Fibroblast of skin of back (primary cell): Measurements from ENCODE around the gene NAGPA.
"Not testable (repeated sequence)": the region's sequence is repeated elsewhere in the genome, so short reads cannot be mapped to it uniquely, and the experiment has no call there.

ENCODE experiments used
- DNase-seq: peaks from one replicate; pipeline ENCODE4 v3.0.0-alpha.2; 2013

Gene NAGPA

DNA sequence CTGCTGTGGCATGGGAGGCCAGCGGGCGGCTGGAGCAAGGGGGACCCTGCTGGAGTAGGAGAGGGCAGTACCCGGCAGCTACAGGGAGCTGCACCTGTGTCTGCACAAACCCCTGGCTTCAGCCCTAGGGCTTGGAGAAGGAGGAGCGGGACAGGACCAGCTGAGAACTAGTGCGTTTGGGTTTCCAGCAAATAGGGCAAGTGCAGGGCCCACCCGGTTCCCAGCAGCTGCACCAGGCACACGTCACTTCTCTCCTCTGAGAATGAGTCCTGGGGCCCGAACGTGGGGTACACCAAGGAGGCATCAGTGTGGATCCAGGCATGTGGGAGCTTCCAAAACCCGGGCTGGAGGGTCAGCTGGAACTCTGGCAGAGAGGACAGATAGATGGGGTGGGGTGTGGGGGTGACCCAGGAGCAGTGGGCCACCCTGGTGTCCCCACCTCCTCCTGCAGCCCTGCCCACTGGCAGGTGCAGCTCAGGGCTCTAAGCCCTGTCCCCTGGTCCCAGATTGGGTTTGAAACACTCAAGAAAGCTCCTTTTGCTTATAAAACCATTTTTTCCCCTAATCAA is 26.4 kb upstream of the NAGPA start:
- DNase-seq = no peak

DNA sequence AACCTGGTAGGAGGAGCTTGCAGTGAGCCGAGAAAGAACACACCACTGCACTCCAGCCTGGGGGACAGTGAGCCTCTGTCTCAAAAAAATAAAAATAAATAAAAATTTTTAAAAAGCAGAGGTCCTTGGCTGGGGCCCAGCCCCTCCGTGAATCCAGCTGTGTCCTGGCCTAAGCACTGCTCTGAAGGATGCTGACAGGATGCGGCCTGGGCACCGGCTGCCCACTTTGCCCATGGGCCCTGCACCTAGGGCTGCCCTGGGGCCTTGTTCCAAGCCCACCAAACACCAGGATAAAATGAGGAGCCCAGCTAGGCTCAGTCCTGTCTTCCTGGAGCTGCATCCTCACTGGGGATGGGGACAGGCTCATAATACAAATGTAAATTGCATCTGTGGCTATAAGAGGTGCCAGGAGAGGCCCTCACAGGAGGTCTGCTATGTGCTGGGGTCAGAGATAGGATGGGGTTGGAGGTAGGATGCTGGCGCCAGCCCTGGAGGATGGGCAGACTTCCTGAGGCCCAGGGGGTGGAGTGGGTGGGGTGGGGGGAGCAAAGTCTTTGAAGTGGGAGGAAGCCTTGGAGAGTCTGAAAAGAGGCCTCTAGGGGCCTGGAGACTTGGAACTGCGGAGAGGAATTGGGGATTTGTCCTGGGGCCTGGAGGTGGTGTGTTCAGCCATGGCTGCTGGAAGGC is 25.8 kb upstream of the NAGPA start:
- DNase-seq = no peak

GRCh38 chr16:5058476-5058875 is 24.7 kb upstream of the NAGPA start:
- peak; percentile 47 for DNase-seq

GRCh38 chr16:5056352-5056751 is 22.6 kb upstream of the NAGPA start:
- peak; percentile 23 for DNase-seq

DNA sequence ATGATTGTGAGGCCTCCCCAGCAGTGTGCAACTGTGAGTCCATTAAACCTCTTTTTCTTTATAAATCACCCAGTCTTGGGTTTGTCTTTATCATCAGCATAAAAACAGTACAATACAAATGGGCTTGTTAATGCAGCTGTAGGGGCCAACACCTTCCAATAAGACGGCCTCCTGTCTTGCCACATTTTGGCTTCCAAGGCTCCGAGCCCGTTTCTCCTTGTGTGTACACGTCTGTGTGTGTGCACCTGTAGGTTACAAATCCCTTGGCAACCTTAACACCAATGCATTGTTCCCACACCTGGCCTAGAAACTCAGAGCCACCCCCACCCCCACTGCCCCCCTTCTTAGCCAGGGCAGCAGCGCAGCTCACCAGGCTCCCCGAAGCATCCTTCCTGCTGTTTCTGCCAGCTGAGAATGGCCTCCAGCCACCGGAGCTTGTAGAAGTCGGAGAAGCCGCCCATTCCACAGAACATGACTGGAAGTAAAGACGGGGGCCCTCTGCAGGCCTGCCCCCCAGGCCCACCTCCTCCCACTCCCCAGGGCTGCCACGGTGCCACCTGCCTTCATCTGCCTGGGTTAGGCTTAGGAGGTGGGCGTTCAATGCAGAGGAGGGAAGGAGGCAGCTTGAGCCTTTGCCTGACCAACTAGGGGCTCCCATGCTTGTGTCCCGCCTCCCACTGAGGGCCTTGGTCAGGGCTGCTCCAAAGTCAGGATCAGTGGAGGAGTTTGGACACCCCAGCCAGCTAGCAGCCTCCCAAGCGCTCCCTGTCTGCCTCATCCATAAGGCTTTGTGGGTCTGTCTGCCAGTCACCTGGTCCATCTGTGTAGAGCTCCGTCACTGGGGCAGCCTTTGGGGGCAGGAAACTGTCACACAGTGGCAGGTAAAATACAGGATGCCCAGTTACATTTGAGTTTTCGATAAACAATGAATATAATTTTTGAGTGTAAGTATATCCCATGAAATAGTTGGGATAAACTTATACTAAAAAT is 21.4 kb upstream of the NAGPA start:
- no peak for DNase-seq

DNA sequence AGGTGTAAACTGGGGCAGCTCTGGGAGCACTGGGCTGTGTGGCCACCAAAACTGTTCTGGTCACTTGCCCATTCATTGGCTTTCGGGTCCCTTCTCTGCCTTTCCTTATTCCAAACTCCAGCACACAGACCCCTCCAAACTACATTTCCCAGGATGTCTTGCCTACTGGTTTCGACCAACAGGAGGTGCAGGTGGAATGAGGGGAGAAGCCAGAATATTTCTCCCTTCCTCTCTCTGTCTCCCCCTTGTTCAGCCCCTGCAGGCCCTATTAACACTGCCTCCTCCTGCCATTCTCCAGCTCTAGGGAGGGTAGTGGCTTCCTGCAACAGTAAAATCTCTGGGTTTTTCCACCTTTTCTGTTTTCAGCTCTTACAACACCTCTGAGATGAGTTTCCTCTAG is 13.2 kb upstream of the NAGPA start:
- no peak for DNase-seq

- DNase-seq = no peak
Observed at GRCh38 chr16:5045499-5046115, 11.9 kb upstream of the NAGPA start.

DNA sequence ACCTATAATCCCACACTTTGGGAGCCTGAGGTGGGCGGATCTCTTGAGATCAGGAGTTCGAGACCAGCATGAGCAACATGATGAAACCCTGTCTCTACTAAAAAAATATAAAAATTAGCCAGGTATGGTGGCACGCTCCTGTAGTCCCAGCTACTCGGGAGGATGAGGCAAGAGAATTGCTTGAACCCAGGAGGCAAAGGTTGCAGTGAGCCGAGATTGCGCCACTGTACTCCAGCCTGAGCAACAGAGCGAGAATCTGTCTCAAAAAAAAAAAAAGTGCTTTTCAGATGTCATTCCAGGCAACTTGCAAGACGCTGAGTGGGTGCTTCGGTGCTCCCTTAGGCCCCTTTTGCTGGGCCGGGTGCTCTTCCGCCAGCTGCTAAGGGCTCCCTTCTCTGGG is 10.8 kb upstream of the NAGPA start:
- not testable (repeated sequence) for DNase-seq

GRCh38 chr16:5044011-5044540 is 10.3 kb upstream of the NAGPA start:
- DNase-seq = no peak

DNA sequence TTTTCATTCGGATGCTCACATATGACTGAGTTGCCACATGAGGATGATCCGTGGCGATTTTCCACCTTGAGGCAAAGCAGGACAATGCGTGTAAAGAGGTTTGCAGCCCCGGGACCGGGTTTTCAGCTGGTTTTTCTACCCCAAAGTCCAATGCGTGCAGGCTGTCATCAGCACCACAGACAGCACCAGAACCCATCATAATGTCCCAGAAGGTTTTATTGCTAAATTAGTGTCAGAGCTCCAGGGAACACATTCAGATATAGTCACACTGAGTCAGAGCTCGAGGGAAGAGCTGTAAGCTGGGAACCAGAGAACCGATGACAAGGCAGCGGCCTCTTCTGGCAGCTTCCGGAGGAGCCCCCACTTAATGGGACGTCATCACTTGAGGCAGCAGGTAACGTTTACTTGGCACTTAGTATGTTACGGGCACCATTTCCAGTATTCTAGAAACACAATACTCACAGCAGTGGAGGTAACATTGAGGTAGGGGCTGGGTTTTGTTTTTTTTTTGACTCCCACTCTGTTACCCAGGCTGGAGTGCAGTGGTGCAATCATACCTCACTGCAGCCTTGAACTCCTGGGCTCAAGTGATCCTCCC is 8.9 kb upstream of the NAGPA start:
- DNase-seq = peak; percentile 39

DNA sequence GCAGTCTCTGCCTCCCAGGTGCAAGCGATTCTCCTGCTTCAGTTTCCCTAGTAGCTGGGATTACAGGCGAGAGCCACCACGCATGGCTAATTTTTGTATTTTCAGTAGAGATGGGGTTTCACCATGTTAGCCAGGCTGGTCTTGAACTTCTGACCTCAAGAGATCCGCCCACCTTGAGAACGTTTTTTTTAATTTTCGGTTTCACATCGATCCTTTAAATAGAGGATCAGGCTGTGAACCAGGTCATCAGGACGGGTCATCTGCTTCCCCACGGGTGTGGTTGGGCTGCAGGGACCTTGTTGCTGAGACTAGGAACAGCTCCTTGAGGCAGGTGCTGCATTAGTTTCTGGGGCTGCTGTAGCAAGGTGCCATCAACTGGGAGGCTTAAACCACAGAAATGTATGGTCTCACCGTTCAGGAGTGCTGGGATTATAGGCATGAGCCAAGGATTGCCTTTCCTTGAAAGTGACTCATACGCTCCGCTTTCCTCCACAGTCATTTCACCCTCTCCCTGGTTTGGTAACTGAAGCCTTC is 7.9 kb upstream of the NAGPA start:
- DNase-seq = peak; percentile 28

- DNase-seq = no peak
Observed at GRCh38 chr16:5040451-5040850, 6.7 kb upstream of the NAGPA start.

- DNase-seq = no peak
Observed at GRCh38 chr16:5036228-5037156, 2.8 kb upstream of the NAGPA start.

- DNase-seq = no peak
Observed at GRCh38 chr16:5035909-5036227, 2.1 kb upstream of the NAGPA start.

DNA sequence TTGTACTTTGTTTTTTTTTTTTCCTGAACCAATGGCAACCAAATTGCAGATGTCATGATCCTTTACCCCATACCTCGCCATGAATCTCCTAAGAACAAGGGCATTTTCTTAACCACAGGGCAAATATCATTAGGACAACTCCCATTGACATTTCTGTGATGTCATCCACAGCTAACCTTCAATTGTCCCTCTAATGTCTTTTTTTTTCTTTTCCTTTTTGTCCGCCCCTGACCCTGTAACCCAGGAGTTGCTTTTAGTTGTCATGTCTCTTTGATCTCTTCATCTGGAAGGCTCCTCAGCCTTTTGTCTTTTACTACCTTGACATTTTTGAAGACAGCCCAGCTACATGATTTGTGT is 410 bp upstream of the NAGPA start:
- DNase-seq = no peak

- DNase-seq = no peak
Observed at GRCh38 chr16:5032748-5033167, 977 bp downstream of the NAGPA start.

GRCh38 chr16:5031601-5032000 is 2.1 kb downstream of the NAGPA start:
- no peak for DNase-seq

- DNase-seq = no peak
Observed at GRCh38 chr16:5030251-5030870, 3.4 kb downstream of the NAGPA start.

GRCh38 chr16:5028950-5029475 is 4.7 kb downstream of the NAGPA start:
- DNase-seq = no peak

GRCh38 chr16:5027575-5028235 is 6.0 kb downstream of the NAGPA start:
- DNase-seq = no peak
